GM21723 (cell line): Measurements from ENCODE around the gene SLC25A13.
"Not testable (repeated sequence)": the region's sequence is repeated elsewhere in the genome, so short reads cannot be mapped to it uniquely, and the experiment has no call there.

Experiments
- ATAC-seq: cut with Tn5 transposase; IDR thresholded peaks from one replicate; pipeline ENCODE4 v1.9.1; 2021; ENCODE audit warnings: mild to moderate bottlenecking, moderate library complexity; ENCODE audit not compliant: unreplicated experiment

Gene SLC25A13

GRCh38 chr7:96300502-96300901, 21.4 kb downstream of the SLC25A13 start:
- no peak for ATAC-seq

DNA sequence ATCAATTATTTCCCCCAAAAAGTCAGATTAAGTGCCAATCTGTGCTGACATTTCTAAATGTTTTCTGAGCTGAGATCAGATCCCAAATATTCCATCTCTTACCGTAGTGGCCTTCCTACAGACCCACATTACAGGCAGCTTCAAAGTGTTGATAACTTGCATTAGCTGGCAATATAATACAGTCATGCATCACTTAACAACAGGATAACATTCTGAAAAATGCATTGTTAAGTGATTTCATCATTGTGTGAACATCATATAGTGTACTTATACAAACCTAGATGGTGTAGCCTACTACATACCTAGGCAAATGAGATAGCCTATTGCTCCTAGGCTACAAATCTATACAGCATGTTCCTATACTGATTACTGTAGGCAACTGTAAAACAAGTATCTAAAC, 22.4 kb downstream of the SLC25A13 start:
- no peak for ATAC-seq

GRCh38 chr7:96297876-96298275, 24.0 kb downstream of the SLC25A13 start:
- ATAC-seq: no peak

DNA sequence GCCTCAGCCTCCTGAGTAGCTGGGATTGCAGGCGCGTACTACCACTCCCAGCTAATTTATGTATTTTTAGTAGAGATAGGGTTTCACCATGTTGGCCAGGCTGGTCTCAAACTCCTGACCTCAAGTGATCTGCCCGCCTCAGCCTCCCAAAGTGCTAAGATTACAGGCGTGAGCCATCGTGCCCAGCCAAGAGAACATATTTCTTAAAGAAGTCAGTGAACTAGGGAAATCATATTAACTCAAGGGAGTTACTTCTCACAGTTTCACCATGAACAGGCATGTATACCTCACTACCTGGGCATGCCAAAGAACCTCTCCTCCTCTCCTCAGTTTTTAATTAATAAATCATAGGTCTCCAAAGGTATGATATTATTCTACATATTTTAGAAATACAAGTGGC, 24.5 kb downstream of the SLC25A13 start:
- ATAC-seq: not testable (repeated sequence)

DNA sequence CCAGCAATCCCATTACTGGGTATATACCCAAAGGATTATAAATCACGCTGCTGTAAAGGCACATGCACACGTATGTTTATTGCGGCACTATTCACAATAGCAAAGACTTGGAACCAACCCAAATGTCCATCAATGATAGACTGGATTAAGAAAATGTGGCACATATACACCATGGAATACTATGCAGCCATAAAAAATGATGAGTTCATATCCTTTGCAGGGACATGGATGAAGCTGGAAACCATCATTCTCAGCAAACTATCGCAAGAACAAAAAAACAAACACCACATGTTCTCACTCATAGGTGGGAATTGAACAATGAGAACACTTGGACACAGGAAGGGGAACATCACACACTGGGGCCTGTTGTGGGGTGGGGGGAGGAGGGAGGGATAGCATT, 28.0 kb downstream of the SLC25A13 start:
- ATAC-seq: not testable (repeated sequence)

- no peak for ATAC-seq
Measured at GRCh38 chr7:96287559-96287958, 34.3 kb downstream of the SLC25A13 start.

DNA sequence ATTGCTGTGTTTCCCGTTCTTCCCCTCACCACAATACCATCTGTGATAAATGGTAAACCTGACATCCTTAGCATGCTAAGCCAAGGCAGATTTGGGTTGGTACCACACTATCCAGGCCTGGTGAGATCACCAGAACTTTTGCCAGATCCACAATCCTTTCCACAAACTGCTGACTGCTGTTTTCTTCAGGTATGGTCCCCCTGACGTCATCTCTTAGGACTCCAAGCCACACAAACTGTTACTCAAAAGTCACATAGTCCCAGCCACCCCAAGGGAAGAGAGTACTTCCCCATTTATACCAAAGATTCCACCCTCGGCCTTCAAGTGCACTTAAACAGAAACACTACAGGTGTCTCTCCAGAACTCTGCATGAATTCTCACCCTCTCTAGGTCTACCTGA, 34.8 kb downstream of the SLC25A13 start:
- peak; percentile 45 for ATAC-seq

DNA sequence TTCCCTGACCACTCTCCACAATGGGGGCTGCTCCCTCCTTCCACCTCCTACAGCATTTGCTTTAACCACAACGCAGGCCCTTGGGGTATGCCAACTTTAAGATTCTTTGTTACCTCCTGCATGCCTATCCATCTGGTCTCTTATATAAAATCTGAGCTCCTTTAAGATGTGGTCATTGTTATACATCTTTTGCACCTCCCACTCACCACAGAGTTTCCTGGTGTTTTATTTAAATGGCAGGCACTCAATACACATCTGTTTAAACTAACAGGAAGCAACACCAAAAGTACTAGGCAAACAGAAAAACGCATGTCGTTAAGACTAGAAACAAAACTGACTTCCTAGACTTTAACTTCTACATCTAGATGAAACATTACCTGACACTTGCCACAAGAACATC, 36.3 kb downstream of the SLC25A13 start:
- ATAC-seq: peak; percentile 81

DNA sequence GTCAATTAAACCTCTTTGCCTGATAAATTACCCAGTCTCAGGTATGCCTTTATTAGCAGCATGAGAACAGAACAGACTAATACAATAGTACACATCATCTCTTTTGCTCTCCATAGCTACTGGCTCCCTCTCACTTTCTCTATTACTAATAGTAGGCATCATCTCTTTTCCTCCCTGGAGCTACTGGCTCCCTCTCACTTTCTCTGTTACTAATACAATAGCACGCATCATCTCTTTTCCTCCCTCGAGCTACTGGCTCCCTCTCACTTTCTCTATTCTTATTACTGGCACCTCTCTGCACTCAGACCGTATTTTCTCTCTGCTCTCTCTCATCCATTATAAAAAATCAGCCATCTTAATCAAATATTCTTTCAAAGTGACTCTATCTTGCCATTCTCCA, 37.1 kb downstream of the SLC25A13 start:
- peak; percentile 39 for ATAC-seq

DNA sequence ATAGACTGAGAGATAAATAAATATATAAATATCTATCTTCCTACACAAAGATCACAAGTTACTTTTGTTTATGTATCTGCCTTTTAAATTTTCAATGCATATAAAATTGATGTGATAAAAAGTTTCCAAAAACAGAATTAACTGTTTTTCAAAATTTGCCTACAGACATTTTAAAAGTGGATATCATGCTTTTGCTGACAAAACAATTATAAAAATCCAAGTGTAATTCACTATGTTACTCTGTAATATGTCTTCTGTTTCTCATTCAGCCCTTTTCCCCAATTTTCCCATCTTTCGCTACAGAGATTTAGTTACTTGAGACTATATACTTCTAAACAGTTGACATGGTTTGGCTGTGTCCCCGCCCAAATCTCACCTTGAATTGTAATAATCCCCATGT, 37.7 kb downstream of the SLC25A13 start:
- ATAC-seq: no peak

DNA sequence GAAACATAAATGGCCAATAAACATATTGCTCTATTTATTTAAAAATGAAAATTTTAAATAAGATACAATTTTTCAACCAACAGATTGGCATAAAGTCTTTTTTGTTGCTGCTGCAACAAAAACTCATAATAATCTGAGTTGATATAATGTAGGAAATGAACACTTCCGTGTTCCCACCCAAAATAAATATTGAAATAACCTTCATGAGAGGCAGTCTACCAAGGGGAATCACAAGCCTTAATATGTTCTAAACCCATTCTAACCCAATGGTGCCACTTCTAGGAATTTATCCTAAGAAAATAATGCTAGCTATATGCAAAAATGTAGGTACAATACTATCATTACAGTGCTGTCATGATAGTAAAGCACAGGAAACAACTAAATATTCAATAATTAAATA, 39.1 kb downstream of the SLC25A13 start:
- no peak for ATAC-seq

GRCh38 chr7:96277921-96278320, 44.0 kb downstream of the SLC25A13 start:
- no peak for ATAC-seq

- ATAC-seq: no peak
Measured at GRCh38 chr7:96276019-96276418, 45.9 kb downstream of the SLC25A13 start.

DNA sequence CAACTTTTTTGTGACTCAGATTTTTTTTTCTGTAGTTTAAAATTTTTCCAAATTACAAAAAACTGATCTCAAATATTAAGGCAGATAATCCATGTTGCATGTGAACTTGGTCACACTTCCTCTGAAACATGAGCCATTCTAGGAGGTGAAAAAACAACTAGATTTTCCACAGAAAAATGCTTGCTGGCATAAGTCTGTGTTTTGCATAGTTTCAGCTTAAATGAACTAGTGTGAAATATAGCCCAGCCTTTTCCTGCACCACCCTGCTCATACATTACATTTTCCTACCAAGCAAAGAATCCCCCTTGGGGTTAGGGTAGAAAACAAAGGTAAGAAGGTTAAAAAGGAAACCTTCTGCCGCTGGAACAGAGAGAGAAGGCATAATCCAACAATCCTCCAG, 48.2 kb downstream of the SLC25A13 start:
- no peak for ATAC-seq

GRCh38 chr7:96269246-96269994, 52.5 kb downstream of the SLC25A13 start:
- no peak for ATAC-seq

- ATAC-seq: no peak
Measured at GRCh38 chr7:96266580-96266979, 55.3 kb downstream of the SLC25A13 start.

DNA sequence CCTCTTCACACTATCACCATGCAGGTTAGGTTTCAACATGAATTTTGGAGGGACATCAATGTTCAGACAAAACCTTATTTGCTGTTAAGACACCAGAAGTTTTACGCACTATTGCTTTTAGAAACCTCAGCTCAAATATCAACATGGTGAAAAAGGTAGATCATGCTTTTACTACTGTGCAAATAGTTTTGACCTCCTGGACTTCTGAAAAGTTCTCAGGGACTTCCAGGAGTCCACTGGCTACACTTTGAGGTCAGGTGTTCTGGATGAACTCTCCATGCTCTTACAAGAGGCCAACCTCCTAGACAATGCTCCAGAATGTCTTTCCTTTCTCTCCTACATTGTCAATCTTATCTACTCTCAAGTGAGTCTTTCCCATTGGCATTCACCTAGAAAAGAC, 55.9 kb downstream of the SLC25A13 start:
- ATAC-seq: no peak

DNA sequence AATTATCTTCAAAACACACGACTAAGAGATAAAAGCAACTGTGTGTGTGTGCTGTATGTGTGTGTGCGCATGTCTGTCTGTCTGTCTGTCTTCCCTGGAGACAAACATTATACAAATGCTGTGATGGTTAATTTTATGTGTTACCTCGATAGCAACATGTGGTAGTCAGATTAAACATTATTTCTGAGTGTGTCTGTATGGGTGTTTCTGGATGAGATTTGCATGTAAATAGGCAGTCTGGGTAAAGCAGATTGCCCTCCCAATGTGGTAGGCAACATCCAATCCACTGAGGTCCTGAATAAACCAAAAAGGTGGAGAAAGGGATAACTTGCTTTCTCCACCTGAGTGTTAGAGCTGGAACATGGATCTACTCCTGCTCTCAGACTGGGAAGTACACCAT, 67.9 kb downstream of the SLC25A13 start:
- ATAC-seq: no peak

DNA sequence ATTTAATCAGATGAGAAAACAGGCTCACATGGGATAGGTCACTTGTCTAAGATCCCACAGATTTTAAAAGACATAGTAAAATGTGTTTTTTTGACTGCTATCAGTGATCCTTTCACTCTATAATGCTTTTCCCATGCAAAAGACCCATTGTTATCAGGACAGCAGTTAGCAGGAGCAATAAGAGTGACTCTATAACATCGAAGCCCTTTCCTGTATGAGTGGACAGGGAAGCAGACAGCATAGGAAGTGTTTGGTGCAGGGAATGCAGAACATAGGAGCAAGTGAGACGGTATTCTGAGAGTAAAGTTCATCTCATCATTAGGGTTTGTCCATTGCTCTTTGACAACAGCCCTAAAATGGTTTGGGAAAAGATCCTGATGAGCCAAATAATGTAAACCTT, 68.5 kb downstream of the SLC25A13 start:
- ATAC-seq: no peak

DNA sequence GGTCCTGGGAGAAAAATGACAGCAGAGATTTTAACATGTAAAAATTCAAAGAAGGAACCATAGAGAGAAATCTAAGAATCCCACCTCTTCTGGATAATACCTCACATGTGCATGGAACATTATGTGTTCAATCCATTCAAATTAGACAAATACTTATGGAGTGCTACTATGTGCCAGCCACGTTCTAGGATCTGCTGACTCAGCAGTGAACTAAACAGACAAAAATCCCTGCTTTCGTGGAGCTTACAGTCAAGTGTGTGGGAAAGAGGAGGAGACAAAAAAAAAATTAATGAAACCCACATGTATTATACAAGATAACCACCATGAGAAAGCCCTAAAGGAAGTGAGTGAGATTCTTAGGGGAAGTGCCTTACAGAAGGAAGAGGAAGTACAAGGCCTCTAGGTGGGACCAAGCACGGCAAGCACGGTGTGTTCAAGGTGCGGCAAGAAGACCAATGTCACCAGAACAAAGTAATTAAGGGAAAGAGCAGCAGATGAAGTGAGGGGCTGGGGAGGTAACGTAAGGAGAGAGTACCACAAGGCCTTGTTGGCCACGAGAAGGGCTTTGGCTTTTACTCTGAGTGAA, 71.0 kb downstream of the SLC25A13 start:
- no peak for ATAC-seq

- ATAC-seq: no peak
Measured at GRCh38 chr7:96248405-96248804, 73.5 kb downstream of the SLC25A13 start.

DNA sequence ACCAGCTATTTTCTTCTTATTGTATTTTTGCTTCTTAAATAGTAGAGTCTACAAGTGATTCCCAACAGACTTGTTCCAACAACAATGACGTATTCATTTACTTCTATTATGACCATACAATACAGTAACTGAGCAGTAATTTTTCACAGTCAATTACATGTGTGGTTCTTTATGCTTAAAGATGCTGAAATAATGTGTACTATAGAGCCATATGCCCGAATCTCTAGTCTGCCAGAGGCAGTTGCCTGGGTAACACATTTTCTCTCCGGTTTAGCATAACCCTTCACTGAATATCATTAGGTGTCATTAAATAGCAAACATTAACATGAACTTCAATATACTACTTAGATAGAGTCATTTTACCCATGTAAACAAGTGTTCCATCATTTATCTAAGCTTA, 75.0 kb downstream of the SLC25A13 start:
- ATAC-seq: no peak

DNA sequence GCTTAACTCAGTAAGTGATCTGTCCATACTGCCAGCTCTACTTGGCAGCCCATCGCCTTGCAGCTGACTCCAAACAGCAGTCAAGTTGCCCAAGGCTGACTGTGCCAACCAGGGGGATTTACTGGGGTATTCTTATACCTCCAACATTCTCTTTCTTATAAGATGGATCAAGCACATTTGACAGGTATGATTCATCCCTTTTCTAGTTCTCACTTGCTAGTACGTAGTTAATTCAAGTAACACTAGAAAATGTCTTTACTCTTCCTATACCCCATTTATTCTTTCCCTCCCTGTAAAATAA, 77.0 kb downstream of the SLC25A13 start:
- ATAC-seq: no peak
